GM15510 (cell line): ENCODE measurements around the gene SAMD4A.

Experiments
- POLR2A ChIP-seq: IDR thresholded peaks from 3 replicates; pipeline ENCODE4 v1.6.1; 2011; ENCODE audit warnings: borderline replicate concordance; ENCODE audit not compliant: insufficient read length; ENCODE audit errors: extremely low read depth

The SAMD4A gene

GRCh38 chr14:54830650-54831049 lies 263.7 kb downstream of the SAMD4A start:
- TF ChIP-seq POLR2A = no peak

- TF ChIP-seq POLR2A = no peak
These were observed 267.2 kb downstream of the SAMD4A start for GRCh38 chr14:54834081-54834480.

- no peak for TF ChIP-seq POLR2A
These were observed 267.8 kb downstream of the SAMD4A start for GRCh38 chr14:54834727-54835126.

GRCh38 chr14:54836231-54836630 lies 269.3 kb downstream of the SAMD4A start:
- TF ChIP-seq POLR2A = no peak

- no peak for TF ChIP-seq POLR2A
These were observed 270.7 kb downstream of the SAMD4A start for GRCh38 chr14:54837508-54838149.

GRCh38 chr14:54838931-54839512 lies 272.1 kb downstream of the SAMD4A start:
- no peak for TF ChIP-seq POLR2A

- no peak for TF ChIP-seq POLR2A
These were observed 272.8 kb downstream of the SAMD4A start for GRCh38 chr14:54839701-54840119.

- TF ChIP-seq POLR2A = no peak
These were observed 273.4 kb downstream of the SAMD4A start for GRCh38 chr14:54840336-54840735.

- TF ChIP-seq POLR2A = no peak
These were observed 273.9 kb downstream of the SAMD4A start for GRCh38 chr14:54840798-54841197.
